ENCODE data around the gene DDC. TPM values are rescaled to one million over a fixed set of nuclear protein-coding genes. Genes with fewer than 3 reads are reported as not detected.
A peak's percentile ranks its signal among the peaks of the same experiment; 100 is the strongest.

Gene DDC
- total RNA-seq, 4 donors from 2014 or later, result not detected

DNA sequence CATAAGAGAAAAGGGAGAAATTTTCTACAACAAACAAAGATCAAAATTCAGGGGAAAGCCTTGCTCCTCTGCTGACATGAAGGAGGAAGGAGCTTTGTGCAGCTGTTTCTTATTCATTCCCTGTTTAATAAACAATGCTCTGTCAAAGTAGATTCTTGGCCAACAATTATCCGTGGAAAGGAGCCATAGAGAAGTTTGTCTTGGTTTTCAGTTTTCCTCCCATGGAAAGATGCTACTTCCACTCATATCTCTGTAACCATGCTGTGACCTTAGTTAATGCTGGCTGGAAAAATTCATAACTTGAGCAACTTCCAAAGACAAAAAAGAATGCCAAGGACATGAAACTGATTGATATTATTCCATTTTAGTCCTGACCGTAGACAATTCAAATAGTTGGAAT, 8.1 kb downstream of the DDC start:
- WGBS, result 24% methylated on average over 2 of the region's 2 CpGs
- Histone ChIP-seq H3K9me3 (no peaks in the 10 kb centered on the region), H3K27me3 (peaks cover 0 to 23% (median 0%) of the 10 kb centered on the region in 4 donors), H3K4me1 (peaks cover 0 to 11% (median 5%) of the 10 kb centered on the region in 4 donors), H3K4me3 (no peak overlapping the region), H3K27ac (replicated peaks in 1 of 4) (peak overlapping the region; percentile 28 to 65 (median 56)), H3K36me3 (no peaks in the 10 kb centered on the region)
- no peak for DNase-seq (ENCODE audit: extremely low spot score)
- TF ChIP-seq POLR2AphosphoS5 (IDR thresholded peaks at IDR 0.05) (no peak), EP300 (IDR thresholded peaks at IDR 0.05) (no peak), POLR2A (IDR thresholded peaks at IDR 0.05; ENCODE audit: low read depth) (no peak)
- TF ChIP-seq, protein P1, sequence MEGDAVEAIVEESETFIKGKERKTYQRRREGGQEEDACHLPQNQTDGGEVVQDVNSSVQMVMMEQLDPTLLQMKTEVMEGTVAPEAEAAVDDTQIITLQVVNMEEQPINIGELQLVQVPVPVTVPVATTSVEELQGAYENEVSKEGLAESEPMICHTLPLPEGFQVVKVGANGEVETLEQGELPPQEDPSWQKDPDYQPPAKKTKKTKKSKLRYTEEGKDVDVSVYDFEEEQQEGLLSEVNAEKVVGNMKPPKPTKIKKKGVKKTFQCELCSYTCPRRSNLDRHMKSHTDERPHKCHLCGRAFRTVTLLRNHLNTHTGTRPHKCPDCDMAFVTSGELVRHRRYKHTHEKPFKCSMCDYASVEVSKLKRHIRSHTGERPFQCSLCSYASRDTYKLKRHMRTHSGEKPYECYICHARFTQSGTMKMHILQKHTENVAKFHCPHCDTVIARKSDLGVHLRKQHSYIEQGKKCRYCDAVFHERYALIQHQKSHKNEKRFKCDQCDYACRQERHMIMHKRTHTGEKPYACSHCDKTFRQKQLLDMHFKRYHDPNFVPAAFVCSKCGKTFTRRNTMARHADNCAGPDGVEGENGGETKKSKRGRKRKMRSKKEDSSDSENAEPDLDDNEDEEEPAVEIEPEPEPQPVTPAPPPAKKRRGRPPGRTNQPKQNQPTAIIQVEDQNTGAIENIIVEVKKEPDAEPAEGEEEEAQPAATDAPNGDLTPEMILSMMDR (IDR thresholded peaks at IDR 0.05), result no peak
- intact Hi-C loops (cut with DNase I), result no loop called here

DNA sequence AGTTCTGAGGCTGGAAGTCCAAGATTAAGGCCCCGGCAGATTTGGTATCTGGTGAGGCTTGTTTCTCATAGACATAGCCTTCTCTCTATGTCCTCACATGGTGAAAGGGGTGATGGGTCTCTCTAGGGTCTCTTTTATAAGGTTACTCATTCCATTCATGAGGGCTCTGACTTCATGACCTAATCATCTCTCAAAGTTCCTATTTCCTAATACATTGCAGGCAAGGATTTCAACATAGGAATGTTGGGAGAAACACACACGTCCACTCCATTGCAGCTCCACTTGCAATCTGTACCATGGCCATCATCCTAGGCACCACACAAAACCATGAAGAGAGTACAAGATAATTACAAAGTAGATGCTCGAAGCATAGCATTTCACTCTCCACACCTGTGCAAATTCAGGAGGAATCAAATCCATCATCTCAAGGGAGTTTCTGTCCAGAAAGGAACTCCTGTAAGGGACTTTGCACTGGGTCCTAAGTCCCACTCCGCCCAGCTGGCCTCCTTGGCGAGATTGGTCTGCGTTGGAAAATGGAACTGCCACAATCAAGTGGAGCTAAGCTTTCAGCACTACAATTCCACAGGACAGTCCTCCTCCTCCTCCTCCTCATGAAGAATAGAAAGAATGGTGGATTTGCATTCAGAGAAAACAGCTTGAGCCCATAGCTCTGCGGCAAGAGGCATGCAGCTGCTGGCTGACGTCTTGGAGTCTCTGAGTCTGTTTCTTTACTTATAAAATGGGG, 8.8 kb downstream of the DDC start:
- H3K36me3 ChIP-seq, result no peaks in the 10 kb centered on the region
- no peak for DNase-seq (ENCODE audit: extremely low spot score)
- peaks cover 0 to 23% (median 0%) of the 10 kb centered on the region in 4 donors for H3K27me3 ChIP-seq
- TF ChIP-seq, protein P1 (IDR thresholded peaks at IDR 0.05), result no peak
- TF ChIP-seq POLR2AphosphoS5 (IDR thresholded peaks at IDR 0.05) (peak in 1 of 2 donors; percentile 30), EP300 (IDR thresholded peaks at IDR 0.05) (no peak), POLR2A (IDR thresholded peaks at IDR 0.05; ENCODE audit: low read depth) (no peak)
- H3K27ac ChIP-seq (replicated peaks in 1 of 4), result peak overlapping the region; percentile 28 to 65 (median 56)
- H3K4me3 ChIP-seq, result no peak overlapping the region
- peaks cover 0 to 11% (median 5%) of the 10 kb centered on the region in 4 donors for H3K4me1 ChIP-seq
- intact Hi-C loops (cut with DNase I), result no loop called here
- WGBS, result 72% methylated on average over 8 of the region's 8 CpGs
- H3K9me3 ChIP-seq, result no peaks in the 10 kb centered on the region

DNA sequence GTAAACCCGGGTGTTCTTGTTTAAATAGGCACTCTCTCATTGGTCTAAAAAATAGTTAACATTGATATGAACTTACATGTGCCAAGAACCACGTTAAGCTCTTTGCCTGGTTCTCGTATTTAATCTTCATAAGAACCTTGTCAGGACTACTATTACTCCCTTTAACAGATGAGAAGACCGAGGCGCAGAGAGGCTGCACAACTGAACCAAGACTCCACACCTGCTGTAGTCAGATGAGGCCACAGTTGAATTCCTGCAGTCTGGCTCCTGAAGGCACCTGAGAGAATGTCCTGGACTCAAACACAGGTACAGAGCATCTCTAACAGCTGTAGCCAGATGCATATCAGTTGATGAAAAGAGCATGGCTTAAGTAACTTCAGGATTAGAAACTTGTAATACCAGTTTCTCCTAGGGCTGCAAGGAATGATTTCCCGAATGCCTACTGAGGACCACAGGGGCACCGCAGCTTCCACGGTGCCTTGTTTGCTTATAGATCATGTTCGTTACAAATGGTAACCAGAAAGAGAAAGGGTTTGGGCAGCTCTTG, 9.5 kb downstream of the DDC start:
- TF ChIP-seq, protein P1 (IDR thresholded peaks at IDR 0.05), result no peak
- no peak for TF ChIP-seq POLR2A (IDR thresholded peaks at IDR 0.05; ENCODE audit: low read depth)
- TF ChIP-seq POLR2AphosphoS5 (IDR thresholded peaks at IDR 0.05), result no peak
- TF ChIP-seq EP300 (IDR thresholded peaks at IDR 0.05), result no peak
- DNase-seq (ENCODE audit: extremely low spot score), result no peak
- Histone ChIP-seq H3K36me3 (no peaks in the 10 kb centered on the region), H3K27me3 (peaks cover 0 to 16% (median 0%) of the 10 kb centered on the region in 4 donors), H3K4me1 (peaks cover 0 to 11% (median 5%) of the 10 kb centered on the region in 4 donors), H3K9me3 (no peaks in the 10 kb centered on the region), H3K4me3 (no peak overlapping the region), H3K27ac (replicated peaks in 1 of 4) (no peak overlapping the region)
- intact Hi-C loops (cut with DNase I), result no loop called here
- 89% methylated on average over 9 of the region's 9 CpGs for WGBS

DNA sequence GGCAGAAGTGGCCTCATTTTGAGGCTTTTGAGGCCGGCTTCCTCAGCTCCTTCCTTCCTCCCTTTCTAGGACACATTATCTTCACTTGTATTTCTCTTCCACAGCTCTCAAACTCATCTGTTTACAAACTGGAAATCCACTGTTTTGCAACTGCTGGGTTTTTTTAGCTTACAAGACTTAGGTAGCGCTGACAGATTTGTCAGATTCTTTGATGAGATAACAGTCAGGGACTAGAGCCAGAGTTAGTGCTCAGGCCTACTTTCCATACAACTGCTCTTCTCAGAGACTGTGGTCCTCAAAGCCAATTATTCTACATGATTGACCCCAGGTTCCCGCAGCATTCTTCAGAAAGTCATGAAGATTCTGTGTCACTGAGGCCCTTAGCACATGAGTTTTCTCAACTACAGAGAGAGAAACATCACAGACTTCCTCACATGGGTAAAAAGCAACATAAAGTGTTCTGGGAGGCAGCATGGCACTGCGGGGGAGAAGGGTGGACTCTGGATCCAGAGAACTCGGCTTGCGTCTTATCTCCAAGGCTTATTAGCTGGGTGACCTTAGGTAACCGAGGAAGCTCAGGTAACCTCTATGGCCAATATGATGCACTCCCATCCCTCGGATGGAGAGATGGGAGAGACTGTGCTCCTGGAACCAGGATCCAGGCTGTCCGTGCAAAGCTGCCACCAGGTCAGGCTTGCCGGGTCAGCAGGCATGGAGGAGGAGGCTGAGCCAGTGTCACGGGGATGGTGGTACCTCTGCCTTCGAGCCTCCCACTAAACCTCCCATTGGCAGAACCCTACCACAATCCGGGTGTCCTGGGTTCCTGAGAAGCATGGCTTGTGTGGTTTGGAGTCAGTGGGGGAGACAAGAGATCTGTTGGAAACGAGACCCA, 10.5 kb downstream of the DDC start:
- H3K27me3 ChIP-seq, result peaks cover 0 to 16% (median 0%) of the 10 kb centered on the region in 4 donors
- WGBS, result 81% methylated on average over 10 of the region's 14 CpGs
- intact Hi-C loops (cut with DNase I), result loop anchor here (5.0 kb wide), 1 partner anchor 87 kb away; no protein-coding TSS in a partner anchor
- TF ChIP-seq POLR2A (IDR thresholded peaks at IDR 0.05; ENCODE audit: low read depth) (no peak), EP300 (IDR thresholded peaks at IDR 0.05) (no peak)
- no peak for DNase-seq (ENCODE audit: extremely low spot score)
- H3K36me3 ChIP-seq, result no peaks in the 10 kb centered on the region
- no peaks in the 10 kb centered on the region for H3K9me3 ChIP-seq
- no peak overlapping the region for H3K4me3 ChIP-seq
- peaks cover 0 to 11% (median 5%) of the 10 kb centered on the region in 4 donors for H3K4me1 ChIP-seq
- no peak overlapping the region for H3K27ac ChIP-seq (replicated peaks in 1 of 4)

Data from esophagus muscularis mucosa (tissue), 4 donors.